Brain microvascular endothelial cell (primary cell): ENCODE measurements around the gene TTC32.
"Not testable (repeated sequence)": the region's sequence is repeated elsewhere in the genome, so short reads cannot be mapped to it uniquely, and the experiment has no call there.

Experiments used
- DNase-seq: peaks from one replicate; pipeline ENCODE4 v3.0.0-alpha.2; 2020
- H3K27ac ChIP-seq: fragments of 250-450 bp; sonication (Bioruptor Pico); 2 replicates; pipeline ENCODE4 v1.5.1; 2020; ENCODE audit warnings: mild to moderate bottlenecking, moderate library complexity
- H3K27me3 ChIP-seq: fragments of 250-450 bp; sonication (Bioruptor Pico); replicated peaks from 2 replicates; pipeline ENCODE4 v1.5.1; 2020; ENCODE audit warnings: mild to moderate bottlenecking
- H3K36me3 ChIP-seq: fragments of 250-450 bp; sonication (Bioruptor Pico); replicated peaks from 2 replicates; pipeline ENCODE4 v1.5.1; 2020; ENCODE audit warnings: mild to moderate bottlenecking
- H3K4me3 ChIP-seq: 2 replicates; pipeline ENCODE4 v1.5.1; 2011; ENCODE audit warnings: low read depth, mild to moderate bottlenecking, control low read depth, low read length, moderate library complexity
- in situ Hi-C: cut with HindIII; loops from 2 replicates; pipeline ENCODE4 v1.10.0; 2017; ENCODE audit warnings: low sequenced_read_pairs, low pct_ligation_motif_present
- TF ChIP-seq, protein P1 (sequence below): IDR thresholded peaks from 2 replicates; pipeline ENCODE4 v1.5.1; 2011; ENCODE audit warnings: low read depth, mild to moderate bottlenecking, moderate library complexity, low read length, control low read depth, inconsistent platforms; ENCODE audit errors: missing control alignments

The TTC32 gene

DNA sequence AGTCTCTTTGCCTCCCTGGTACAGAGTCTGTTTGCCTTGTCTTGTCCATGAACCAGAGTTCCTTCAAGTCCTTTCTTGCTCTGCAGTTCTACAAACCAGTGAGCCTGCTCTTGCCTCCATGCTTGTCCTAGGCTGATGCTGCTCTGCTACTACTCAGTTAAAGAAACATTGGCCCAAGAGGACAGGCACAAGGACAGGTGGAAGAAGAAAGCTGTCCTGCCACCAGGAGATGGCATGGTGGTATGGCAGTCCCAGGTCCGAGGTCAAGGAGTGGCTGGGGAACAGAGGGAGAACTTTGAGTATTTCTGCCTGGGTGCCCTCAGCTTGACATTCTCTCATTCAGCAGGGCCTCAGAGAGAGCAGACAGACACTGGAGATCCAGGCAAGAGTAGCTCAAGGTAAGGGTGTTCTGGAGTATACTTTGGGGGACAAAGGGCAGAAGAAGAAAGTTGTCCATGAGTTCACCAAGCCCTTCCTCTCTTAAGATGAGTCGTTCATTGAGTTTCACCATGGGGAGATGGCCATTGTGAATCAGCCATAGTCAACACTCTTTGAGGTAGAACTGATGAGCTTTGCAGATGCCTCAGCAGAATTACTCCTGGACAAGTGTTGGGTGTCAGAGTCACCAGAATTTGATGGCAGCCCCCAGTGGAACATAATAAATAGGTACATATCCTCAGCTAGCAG, 20.4 kb downstream of the TTC32 start:
- TF ChIP-seq, protein P1, sequence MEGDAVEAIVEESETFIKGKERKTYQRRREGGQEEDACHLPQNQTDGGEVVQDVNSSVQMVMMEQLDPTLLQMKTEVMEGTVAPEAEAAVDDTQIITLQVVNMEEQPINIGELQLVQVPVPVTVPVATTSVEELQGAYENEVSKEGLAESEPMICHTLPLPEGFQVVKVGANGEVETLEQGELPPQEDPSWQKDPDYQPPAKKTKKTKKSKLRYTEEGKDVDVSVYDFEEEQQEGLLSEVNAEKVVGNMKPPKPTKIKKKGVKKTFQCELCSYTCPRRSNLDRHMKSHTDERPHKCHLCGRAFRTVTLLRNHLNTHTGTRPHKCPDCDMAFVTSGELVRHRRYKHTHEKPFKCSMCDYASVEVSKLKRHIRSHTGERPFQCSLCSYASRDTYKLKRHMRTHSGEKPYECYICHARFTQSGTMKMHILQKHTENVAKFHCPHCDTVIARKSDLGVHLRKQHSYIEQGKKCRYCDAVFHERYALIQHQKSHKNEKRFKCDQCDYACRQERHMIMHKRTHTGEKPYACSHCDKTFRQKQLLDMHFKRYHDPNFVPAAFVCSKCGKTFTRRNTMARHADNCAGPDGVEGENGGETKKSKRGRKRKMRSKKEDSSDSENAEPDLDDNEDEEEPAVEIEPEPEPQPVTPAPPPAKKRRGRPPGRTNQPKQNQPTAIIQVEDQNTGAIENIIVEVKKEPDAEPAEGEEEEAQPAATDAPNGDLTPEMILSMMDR, result no peak
- no peak for DNase-seq
- Histone ChIP-seq H3K4me3 (no peak overlapping the region), H3K27me3 (no peaks in the 10 kb centered on the region), H3K27ac (no peak overlapping the region), H3K36me3 (no peaks in the 10 kb centered on the region)
- in situ Hi-C loops, result no loop called here

DNA sequence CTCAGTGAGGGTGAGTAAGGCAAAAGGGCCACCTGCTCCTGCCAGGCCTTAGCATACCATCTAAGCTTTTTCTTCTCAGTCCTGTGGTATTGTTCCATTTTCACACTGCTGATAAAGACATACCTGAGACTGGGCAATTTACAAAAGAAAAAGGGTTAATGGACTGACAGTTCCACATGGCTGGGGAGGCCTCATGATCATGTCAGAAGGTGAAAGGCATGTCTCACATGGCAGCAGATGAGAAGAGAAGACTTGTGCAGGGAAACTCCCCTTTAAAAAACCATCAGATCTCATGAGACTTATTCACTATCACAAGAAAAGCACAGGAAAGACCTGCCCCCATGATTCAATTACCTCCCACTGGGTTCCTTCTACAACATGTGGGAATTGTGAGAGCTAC, 21.6 kb downstream of the TTC32 start:
- H3K4me3 ChIP-seq, H3K36me3 ChIP-seq, DNase-seq, H3K27ac ChIP-seq, in situ Hi-C loops, H3K27me3 ChIP-seq: not testable (repeated sequence)

DNA sequence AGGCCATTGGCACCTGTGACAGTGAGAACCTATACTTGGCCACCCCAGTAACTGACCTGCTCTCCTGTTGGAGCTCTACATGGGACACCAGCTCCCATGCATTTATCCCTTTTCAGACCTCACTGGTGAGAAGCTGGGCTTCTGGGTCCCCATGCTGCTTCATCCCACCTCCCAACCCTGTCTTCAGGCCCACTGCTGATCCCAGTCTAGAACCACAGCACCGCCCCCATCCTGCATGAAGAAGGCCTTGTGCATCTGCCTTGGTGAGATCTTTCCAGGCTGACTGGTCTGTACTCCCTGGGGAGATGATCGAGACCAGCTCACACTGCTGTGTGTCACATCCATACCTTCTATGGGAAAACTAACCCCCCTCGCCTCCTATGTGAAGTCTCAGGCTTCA, 22.7 kb downstream of the TTC32 start:
- in situ Hi-C loops, result no loop called here
- no peaks in the 10 kb centered on the region for H3K36me3 ChIP-seq
- no peak overlapping the region for H3K4me3 ChIP-seq
- TF ChIP-seq, protein P1, result no peak
- no peak overlapping the region for H3K27ac ChIP-seq
- no peak for DNase-seq
- no peaks in the 10 kb centered on the region for H3K27me3 ChIP-seq

DNA sequence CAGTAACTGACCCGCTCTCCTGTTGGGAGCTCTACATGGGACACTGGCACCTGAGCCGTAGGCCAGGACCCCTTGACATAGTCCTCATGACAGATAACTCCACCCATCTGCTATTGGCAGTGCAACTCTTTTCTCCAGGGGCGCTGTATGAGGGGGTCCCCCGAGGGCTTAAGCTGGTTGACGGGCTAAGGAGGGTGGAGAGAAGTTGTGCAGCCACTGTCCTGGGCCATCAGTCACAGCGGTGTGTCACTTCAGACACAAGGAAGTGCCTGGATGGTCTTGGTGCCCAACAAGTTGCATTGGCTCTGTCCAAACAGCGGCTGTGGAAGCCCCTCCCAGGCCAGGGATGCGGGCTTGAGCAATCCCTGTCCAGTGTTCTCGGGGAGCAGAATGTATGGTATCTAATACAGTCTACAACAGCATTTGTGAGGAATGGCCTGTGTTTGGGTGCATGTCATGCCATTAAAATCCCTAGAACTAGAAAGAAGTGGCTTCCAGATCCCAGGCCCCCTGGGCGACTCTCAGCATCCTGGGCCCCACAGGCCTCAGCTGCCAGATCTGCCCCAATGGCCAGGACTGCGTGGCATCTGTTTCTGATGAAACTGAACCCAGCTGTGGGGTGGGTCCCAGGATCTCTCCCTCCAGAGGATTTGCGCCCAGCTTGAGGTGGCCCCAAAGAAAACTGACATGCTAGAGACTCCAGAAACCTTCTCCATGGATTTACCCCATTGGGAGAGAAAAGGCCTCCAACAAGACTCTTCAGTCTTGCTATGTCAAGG, 23.3 kb downstream of the TTC32 start:
- H3K4me3 ChIP-seq, result no peak overlapping the region
- no peak overlapping the region for H3K27ac ChIP-seq
- no peaks in the 10 kb centered on the region for H3K36me3 ChIP-seq
- in situ Hi-C loops, result no loop called here
- TF ChIP-seq, protein P1, result no peak
- H3K27me3 ChIP-seq, result no peaks in the 10 kb centered on the region
- DNase-seq, result no peak

DNA sequence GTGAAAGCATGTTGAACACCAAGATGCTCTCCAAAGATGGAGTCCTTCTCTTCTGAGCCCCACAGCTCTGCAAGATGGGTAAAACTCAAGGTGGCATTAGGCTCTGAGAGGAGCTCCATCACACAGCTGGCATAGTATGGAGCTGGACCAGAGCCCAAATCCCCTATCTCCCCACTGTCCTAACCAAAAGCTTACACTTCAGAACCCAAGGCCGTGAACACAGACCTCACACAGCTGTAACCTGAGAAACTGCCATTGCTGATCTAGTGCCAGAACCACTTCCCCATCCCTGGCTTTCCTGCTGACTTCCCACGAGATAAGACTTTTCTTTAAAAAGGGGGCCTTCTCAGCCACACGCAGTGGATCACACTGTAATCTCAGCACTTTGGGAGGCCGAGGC, 25.0 kb downstream of the TTC32 start:
- Histone ChIP-seq H3K4me3 (no peak overlapping the region), H3K27ac (no peak overlapping the region), H3K27me3 (no peaks in the 10 kb centered on the region), H3K36me3 (no peaks in the 10 kb centered on the region)
- in situ Hi-C loops, result no loop called here
- TF ChIP-seq, protein P1, result no peak
- no peak for DNase-seq

DNA sequence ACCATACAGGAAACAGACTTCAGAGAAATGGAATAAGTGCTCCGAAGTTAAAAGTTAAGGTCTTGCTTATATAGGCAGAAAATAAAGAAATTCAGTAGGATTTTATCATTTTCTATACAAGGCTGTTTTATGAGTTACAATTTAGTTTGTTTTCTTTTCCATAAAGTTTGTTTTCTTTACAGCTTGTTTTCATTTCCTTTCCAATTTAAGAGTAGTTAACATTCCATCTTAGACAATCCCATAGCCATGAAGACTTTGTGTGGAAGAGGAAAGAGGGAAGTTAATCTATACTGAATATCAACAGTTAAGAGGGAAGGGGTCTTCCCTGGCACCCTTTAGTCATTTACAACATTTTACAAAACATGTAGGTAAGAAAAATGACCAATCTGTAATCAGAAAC, 26.5 kb downstream of the TTC32 start:
- H3K27me3 ChIP-seq, result no peaks in the 10 kb centered on the region
- in situ Hi-C loops, result no loop called here
- TF ChIP-seq, protein P1, result no peak
- no peaks in the 10 kb centered on the region for H3K36me3 ChIP-seq
- no peak overlapping the region for H3K27ac ChIP-seq
- H3K4me3 ChIP-seq, result no peak overlapping the region
- no peak for DNase-seq
